ENCODE results near the gene PLXNA2.

The PLXNA2 gene

DNA sequence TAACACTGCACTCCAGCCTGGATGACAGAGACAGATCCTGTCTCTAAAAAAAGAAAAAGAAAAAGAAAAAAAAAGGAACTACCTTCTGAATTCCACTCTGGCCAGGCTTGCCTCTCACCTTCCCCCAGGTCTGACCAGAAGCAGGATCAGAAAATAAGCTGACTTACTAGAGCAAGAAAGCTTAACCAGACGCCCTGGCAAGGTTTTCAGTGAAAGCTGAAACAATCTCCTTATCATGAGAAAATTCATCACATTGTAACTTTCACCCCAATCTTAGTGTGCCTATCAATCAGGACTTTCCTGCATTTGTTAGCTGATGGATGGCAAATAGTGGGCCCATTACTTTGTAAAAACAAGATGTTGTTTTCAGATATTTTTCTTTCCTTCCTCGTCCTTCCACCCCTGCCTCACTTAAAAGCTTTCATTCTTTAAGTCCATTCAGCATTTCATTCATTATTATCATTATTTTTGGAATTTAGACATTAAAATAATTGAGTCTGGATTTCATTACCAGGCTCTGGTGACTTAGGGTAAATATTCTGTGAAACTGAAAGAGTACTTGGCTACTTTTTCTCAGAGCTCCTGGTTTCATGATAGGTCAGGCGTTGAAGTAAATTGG lies 236.8 kb downstream of the PLXNA2 start:
- no peak for DNase-seq

- no peak for DNase-seq
Observed at GRCh38 chr1:208006258-208006920, 237.8 kb downstream of the PLXNA2 start.

DNA sequence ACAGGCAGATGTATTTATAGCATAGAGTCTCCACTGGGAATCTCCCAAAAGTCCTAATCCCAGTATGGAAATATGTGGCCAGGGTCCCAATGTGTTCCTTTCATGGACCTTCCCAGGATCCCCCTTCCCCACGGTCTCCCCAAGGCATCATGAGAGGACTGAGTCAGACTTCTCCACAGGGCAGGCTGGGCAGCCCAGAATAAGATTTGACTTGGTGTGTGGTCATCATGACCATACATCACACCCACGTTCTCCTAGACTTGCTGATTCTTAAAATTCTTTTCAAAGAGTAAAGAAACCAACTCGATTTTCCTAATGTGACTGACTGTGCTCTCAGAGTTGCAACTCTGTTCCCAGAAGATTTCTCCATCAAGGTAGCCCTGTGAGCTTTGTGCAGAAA lies 239.3 kb downstream of the PLXNA2 start:
- peak; percentile 42 to 75 for DNase-seq

DNA sequence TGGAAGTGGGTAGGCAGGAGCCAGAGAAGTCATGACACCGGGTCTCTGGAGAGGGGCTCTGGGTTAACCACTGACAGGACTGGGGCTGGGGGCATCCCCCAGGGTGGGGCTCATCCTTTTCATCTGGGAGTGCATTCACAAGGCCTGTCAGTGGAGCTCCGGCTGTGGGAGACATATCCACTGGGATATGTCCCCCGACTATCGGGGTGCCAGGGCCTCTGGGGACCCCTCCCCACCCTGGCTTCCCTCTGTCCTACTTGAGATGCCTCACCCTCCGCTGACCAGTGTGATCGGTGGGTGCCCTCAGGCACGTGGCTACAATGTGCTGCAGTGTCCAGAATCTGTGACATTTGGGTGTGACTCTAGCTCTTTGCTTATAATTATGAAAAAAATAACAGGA lies 240.9 kb downstream of the PLXNA2 start:
- DNase-seq, result no peak

- no peak for DNase-seq
Observed at GRCh38 chr1:208002672-208003071, 241.5 kb downstream of the PLXNA2 start.

- no peak for DNase-seq
Observed at GRCh38 chr1:208002078-208002477, 242.1 kb downstream of the PLXNA2 start.

DNA sequence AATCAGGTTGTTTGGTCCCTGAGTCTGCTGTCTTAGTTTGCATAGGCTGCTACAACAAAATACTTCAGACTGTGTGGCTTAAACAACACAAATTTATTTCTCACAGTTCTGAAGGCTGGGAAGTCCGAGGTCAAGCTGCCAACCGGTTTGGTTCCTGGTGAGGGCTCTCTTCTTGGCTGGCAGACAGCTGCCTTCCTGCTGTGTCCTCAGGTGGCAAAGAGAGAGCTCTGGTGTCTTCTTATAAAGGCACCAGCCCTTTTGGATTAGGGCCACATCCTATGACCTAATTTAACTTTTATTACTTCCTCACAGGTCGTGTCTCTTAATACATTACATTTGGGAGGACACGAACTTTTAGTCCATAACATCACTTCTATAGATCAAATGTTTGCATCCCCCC lies 243.7 kb downstream of the PLXNA2 start:
- no peak for DNase-seq

DNA sequence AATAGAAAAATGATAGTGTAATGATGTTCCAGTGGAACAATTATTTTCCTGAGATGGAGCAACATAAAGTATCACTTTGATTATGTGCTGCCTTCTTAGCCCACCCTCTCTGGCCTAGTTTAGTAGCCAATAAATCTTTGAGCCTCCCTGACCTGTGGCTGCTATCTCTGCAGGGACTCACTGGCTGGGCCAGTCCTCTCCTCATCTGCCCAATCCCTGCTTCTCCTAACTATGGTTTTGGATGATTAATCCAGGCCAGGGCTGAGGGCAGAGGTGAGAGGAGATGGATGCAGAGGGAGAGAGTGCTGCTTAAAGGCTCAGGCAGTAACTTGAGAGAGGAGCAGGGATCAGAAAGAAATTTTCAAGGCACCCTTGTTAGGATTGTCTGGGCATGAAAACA lies 244.2 kb downstream of the PLXNA2 start:
- DNase-seq, result no peak

DNA sequence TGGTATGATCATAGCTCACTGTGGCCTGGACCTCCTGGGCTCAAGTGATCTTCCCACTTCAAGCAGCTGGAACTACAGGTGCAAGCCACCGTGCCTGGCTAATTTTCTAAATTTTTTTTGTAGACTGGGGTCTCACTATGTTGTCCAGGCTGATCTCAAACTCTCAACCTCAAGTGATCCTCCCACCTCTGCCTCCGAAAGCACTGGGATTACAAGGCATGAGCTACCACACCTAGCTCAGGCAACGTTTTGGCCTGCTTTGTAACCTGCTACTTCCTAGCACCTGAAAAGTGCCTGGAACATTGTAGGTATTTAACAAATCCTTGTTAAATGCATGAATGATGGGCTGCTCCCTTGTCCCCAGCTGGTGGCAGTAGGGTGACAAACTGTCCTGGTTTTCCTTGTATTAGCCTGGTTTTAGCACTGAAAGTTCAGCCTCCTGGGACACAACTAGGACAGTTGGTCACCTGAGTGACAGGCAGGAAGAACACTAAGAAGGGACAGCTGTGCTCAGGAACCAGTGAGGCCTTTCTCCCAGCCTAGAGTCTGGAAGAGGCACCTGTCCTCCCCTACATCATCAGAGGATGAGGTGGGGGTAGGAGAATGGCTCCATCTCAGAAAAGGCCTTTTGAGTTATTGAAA lies 244.8 kb downstream of the PLXNA2 start:
- no peak for DNase-seq

GRCh38 chr1:207998691-207999090 lies 245.5 kb downstream of the PLXNA2 start:
- no peak for DNase-seq

- DNase-seq, result peak; percentile 51 to 57
Observed at GRCh38 chr1:207997486-207998268, 246.5 kb downstream of the PLXNA2 start.

GRCh38 chr1:207996636-207997035 lies 247.5 kb downstream of the PLXNA2 start:
- peak; percentile 51 for DNase-seq

- DNase-seq, result no peak
Observed at GRCh38 chr1:207995576-207995975, 248.6 kb downstream of the PLXNA2 start.

DNA sequence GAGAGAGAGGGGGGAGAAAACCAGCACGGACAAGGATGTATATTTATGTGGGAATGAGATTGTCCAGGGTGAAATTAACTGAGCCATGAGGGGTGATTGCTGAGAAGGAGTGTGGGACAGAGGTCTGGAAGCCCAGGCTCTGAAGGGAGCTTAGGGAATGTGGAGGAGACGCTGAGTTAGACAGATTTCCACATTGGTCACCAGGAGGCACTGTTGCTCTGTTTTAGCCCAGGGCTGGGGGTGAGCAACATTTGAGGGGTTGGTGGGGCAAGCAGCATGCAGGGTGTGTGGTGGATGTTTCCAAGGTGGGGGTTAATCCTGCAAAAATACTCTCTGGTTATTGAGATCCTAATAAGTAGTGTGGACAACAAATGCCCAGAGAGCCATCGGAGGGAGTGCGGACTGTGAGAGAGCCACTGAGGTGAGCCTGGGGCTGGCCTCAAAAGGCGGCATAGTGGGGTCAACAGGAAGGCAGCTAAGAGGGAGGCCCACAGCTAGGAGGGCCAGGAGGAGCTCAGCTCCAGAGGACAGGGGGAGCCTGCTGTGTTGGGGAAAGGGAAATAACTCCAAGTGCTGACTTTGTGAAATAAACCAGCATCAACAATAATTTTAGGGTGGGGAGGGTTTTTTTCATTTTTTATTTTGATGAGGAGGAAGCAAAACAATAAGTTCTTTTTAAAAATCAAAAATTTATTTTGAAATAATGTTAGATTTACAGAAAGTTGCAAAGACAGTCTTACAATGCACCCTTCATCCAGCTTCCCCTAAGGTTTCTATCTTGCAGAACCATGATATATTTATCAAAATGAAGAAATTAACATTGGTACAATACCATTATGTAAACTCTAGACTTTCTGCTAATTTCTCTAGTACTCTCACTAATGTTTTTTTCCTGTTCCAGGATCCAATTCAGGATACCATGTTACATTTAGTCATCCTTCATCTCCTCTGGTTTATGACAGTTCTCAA lies 250.4 kb downstream of the PLXNA2 start:
- DNase-seq, result no peak

GRCh38 chr1:207992677-207993236 lies 251.4 kb downstream of the PLXNA2 start:
- no peak for DNase-seq

DNA sequence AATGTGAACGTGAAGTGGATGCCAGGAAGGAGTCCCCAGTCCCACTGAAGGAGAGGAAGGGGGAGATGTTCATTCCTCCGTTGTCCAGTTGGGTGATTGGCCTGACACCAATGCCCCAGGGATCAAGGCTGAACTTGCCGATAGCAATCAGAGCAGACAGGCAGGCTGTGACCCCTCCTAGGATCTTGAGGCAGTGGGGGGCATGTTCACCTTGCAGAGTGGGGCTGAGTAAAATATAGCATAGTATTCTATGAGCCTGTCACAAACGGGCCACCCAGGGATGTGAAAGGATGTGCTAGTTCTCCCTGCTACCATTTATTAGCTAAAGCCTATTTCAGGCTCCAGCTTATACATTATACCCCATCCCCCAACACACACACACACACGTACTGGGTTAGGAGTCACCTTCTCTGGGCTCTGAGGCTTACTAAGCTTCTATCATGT lies 252.6 kb downstream of the PLXNA2 start:
- no peak for DNase-seq

DNA sequence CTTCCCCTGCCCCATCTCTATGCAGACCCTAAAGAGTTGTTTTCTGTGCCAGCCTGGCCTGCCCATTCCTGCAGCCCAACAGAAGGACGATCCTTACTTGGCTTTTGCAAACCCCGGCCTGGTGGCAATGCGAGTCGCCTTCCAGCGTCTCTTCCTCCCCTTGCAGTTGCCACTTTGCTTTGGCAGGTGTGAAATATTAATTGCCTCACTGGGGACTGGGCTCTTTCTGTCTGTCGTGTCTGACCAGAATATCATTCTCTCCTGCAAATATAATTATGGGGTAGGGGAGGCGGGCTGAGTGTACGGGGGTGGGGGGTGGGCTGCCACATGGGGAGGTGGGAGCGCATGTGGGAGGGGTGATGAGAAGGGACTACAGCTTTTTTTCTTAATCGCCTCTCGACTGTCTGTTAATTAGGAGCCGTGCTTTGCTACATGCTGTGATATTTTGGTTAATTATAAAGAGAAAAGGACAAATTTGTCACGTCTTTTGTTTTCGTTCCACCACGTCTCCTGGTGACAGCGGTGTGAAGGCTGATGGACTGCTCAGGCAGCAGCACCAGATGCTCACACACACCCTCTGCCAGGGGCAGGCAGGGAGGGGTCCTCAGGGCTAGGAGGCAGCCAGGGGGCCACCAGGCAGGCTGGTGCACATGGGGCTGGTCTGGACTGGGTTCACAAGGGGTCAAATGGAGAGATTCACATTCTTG lies 253.2 kb downstream of the PLXNA2 start:
- no peak for DNase-seq

GRCh38 chr1:207990455-207990854 lies 253.7 kb downstream of the PLXNA2 start:
- no peak for DNase-seq

GRCh38 chr1:207988326-207989165 lies 255.6 kb downstream of the PLXNA2 start:
- peak; percentile 45 to 62 for DNase-seq

- DNase-seq, result no peak
Observed at GRCh38 chr1:207987164-207987563, 257.0 kb downstream of the PLXNA2 start.
